Gastroesophageal sphincter (tissue), 3 donors: Measurements from ENCODE around the gene CALY.

Source experiments
- POLR2A ChIP-seq, 2 donors: fragments of 450-650 bp; IDR thresholded peaks; one replicate each; pipeline ENCODE4 v1.6.1; 2017; ENCODE audit warnings: antibody characterized with exemption in 2 of 2, mild to moderate bottlenecking in 2 of 2, moderate library complexity in 1 of 2
- POLR2AphosphoS5 ChIP-seq: sonication (generic); formaldehyde crosslinking; IDR thresholded peaks from one replicate; pipeline ENCODE4 v1.6.1; 2017; ENCODE audit warnings: antibody characterized with exemption
- TF ChIP-seq, protein P1 (sequence below), 4 experiments: fragments of 200-600 bp in 2 of 4; fragments of 450-650 bp in 2 of 4; sonication (generic) in 1 of 4; IDR thresholded peaks; one replicate each; pipeline ENCODE4 v1.5.1; 2017 to 2019; ENCODE audit warnings: antibody characterized with exemption in 4 of 4, mild to moderate bottlenecking in 2 of 4, moderate library complexity in 2 of 4

DNA sequence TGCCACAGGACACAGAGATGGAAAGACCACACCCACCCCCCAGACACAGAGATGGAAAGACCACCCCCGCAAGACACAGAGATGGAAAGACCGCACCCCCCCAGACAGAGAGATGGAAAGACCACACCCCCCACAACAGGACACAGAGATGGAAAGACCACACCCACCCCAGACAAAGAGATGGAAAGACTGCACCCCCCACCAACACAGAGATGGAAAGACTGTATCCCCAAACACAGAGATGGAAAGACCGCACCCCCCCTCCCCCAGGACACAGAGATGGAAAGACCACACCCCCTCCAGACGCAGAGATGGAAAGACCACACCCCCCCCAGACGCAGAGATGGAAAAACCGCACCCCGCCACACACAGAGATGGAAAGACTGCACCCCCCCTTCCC lies 20.0 kb downstream of the CALY start:
- TF ChIP-seq, protein P1, sequence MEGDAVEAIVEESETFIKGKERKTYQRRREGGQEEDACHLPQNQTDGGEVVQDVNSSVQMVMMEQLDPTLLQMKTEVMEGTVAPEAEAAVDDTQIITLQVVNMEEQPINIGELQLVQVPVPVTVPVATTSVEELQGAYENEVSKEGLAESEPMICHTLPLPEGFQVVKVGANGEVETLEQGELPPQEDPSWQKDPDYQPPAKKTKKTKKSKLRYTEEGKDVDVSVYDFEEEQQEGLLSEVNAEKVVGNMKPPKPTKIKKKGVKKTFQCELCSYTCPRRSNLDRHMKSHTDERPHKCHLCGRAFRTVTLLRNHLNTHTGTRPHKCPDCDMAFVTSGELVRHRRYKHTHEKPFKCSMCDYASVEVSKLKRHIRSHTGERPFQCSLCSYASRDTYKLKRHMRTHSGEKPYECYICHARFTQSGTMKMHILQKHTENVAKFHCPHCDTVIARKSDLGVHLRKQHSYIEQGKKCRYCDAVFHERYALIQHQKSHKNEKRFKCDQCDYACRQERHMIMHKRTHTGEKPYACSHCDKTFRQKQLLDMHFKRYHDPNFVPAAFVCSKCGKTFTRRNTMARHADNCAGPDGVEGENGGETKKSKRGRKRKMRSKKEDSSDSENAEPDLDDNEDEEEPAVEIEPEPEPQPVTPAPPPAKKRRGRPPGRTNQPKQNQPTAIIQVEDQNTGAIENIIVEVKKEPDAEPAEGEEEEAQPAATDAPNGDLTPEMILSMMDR (IDR thresholded peaks at IDR 0.05) = no peak
- no peak for TF ChIP-seq POLR2A (IDR thresholded peaks at IDR 0.05)
- TF ChIP-seq POLR2AphosphoS5 = no peak
